Activated naive CD4-positive, alpha-beta T cell treated with anti-CD3 and anti-CD28 coated beads for 36 hours (primary cell): ENCODE results near the gene ISY1. TPM values are rescaled to one million over a fixed set of nuclear protein-coding genes. Genes with fewer than 3 reads are reported as not detected.
A peak's percentile ranks its signal among the peaks of the same experiment; 100 is the strongest.

Source experiments
- CTCF ChIA-PET: fragments of 350-600 bp; sonication (Branson Sonifier 250); formaldehyde crosslinking; loops from one replicate; lab custom pipeline; 2021; ENCODE audit warnings: antibody characterized with exemption; lab: Charles Lee
- DNase-seq: peaks from one replicate; pipeline ENCODE4 v3.0.0-alpha.2; 2020
- H3K27ac Mint-ChIP-seq: one replicate; pipeline ENCODE4 v1.8.0; 2021; ENCODE audit warnings: mild to moderate bottlenecking, mixed read lengths
- H3K27me3 Mint-ChIP-seq: one replicate; pipeline ENCODE4 v1.8.0; 2021; ENCODE audit warnings: low read depth, mixed read lengths
- H3K36me3 Mint-ChIP-seq: one replicate; pipeline ENCODE4 v1.8.0; 2021; ENCODE audit warnings: low read depth, mixed read lengths
- H3K4me1 Mint-ChIP-seq: one replicate; pipeline ENCODE4 v1.8.0; 2021; ENCODE audit warnings: low read depth, mixed read lengths
- H3K4me3 Mint-ChIP-seq: one replicate; pipeline ENCODE4 v1.8.0; 2021; ENCODE audit warnings: mild to moderate bottlenecking, moderate library complexity, mixed read lengths
- H3K9me3 Mint-ChIP-seq: one replicate; pipeline ENCODE4 v1.8.0; 2021; ENCODE audit warnings: mixed read lengths
- intact Hi-C: fragments of 100-400 bp; cut with micrococcal nuclease; formaldehyde crosslinking; loops from one replicate; pipeline ENCODE4 v1.15.1; 2023
- total RNA-seq, 2 experiments: library from RNA; stranded (reverse); gene quantifications; one replicate each; pipeline ENCODE4 v1.2.3, GENCODE V29; 2021

Gene ISY1
- total RNA-seq, 2 experiments from 2014 or later: 56.8 to 65.4 TPM

DNA sequence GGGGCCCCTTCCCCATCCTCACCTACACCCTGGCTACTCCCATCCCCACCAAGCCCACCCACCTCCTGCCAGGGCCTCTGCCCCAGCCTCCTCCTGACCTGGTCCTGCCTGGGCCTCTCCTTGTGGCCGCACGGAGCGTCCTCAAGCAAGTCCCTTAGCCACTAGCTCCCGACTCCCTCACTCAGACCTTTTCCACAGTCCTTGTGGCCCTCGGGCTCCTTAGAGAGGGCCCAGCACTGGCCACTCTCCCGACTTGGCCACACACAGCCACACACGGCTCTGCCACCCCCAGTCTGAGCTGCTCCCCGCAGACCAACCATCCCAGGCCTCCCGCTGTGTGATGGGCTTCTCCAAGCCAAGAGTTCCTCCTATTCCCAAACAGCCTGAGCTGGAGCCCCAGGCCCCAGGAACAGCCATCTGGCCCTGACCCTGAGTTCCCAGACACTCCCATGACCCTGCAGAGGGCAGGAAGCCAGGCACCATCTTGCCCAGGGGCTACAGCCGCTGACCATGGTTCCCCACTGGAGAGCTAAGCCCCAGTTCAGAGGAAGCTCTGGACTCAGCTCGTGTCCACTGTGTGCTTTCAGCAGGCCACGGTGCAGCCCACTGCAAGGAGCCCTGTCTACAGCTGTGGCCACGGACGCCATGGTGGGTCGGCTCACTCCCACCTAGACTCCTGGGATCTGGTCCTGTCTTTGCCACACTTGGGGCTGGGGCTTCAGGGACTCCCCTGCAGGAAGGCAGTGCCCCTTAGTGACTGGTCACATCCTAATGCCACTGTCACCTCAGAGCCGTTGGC lies 32.3 kb downstream of the ISY1 start:
- H3K27ac Mint-ChIP-seq: no peak overlapping the region
- no peak overlapping the region for H3K4me3 Mint-ChIP-seq
- no peaks in the 10 kb centered on the region for H3K27me3 Mint-ChIP-seq
- DNase-seq: no peak
- intact Hi-C loops: no loop called here
- H3K4me1 Mint-ChIP-seq: peaks cover 11% of the 10 kb centered on the region
- peaks cover 7% of the 10 kb centered on the region for H3K36me3 Mint-ChIP-seq
- CTCF ChIA-PET: no interaction called here
- H3K9me3 Mint-ChIP-seq: no peaks in the 10 kb centered on the region

DNA sequence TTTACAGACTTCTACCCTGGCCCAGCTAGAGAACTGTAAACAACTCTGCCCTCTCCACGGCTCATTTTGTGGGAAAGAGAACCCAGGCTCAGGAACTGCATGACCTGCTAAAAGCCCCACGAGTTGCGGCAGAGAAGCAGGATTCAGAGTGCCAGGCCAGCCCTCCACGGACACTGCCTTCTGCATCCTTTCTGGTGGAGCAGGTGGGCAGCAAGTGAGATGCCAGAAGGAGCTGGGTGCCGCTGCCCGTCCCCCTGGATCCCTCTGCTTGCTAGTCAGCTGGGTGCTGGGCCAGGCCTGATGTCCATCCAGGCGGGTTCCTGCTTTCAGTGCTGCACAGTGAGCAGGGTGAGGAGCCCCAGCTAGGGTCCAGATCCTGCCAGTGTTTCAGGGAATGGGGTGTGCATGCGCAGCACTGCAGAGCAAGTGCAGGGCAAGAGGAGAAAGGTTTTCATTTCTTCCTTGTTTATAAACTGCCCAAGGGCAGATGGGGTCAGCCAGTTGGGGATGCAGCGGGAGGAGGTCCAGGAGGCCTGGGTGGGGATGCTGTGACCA lies 34.1 kb downstream of the ISY1 start:
- CTCF ChIA-PET: interaction anchor here (0.7 kb wide), 1 partner anchor 11 kb away, joined by 3 read pairs; no protein-coding TSS in a partner anchor
- peak overlapping the region; percentile 21 for H3K27ac Mint-ChIP-seq
- intact Hi-C loops: no loop called here
- H3K4me3 Mint-ChIP-seq: no peak overlapping the region
- H3K36me3 Mint-ChIP-seq: peaks cover 6% of the 10 kb centered on the region
- no peaks in the 10 kb centered on the region for H3K9me3 Mint-ChIP-seq
- no peaks in the 10 kb centered on the region for H3K27me3 Mint-ChIP-seq
- peaks cover 18% of the 10 kb centered on the region for H3K4me1 Mint-ChIP-seq
- no peak for DNase-seq

DNA sequence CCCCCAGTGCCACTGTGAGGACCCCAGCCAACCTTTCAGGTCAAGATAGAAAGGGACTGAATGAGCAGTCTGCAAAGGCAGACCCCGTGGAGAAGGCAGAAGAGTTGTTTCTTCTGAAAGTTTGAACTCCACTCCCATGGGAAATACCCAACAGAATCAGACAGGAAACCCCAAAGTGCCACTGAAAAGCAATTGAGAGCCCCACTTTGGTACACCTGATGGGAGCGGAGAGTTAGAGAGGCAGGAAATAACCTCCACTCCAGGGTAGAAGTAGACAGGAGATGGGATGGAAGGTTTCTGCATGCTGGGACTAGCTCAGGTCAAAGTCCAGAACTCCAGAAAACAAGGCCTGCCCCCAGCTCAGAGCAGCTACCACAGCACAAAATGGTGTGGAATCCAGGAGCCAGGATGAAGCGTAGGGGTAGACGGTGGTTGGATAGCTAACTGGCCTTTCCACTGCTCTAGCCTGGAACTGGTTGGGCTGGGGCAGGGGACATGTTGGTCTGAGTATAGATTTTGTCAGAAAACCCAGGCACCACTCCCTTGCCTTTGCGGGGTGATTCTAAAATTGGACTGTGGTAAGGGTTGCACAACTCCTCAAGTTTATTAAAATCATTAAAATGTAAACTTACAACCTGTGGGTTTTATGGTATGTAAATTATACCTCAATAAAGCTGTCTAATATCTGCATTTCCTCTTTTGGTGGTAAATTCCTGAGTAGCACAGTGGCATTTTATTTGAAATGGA lies 37.4 kb downstream of the ISY1 start:
- CTCF ChIA-PET: interaction anchor here (0.5 to 8.7 kb wide), 7 partner anchors 9 to 154 kb away, joined by 3 to 63 read pairs (median 3); no protein-coding TSS in a partner anchor
- Mint-ChIP-seq H3K36me3 (peaks cover 20% of the 10 kb centered on the region), H3K27me3 (no peaks in the 10 kb centered on the region), H3K27ac (peak overlapping the region; percentile 14), H3K4me1 (peaks cover 20% of the 10 kb centered on the region), H3K9me3 (no peaks in the 10 kb centered on the region), H3K4me3 (peak overlapping the region; percentile 10)
- no peak for DNase-seq
- intact Hi-C loops: loop anchor here (5.0 kb wide), 3 partner anchors 319 to 506 kb away; partner anchors contain the start of genes IFT122 and RAB7A

DNA sequence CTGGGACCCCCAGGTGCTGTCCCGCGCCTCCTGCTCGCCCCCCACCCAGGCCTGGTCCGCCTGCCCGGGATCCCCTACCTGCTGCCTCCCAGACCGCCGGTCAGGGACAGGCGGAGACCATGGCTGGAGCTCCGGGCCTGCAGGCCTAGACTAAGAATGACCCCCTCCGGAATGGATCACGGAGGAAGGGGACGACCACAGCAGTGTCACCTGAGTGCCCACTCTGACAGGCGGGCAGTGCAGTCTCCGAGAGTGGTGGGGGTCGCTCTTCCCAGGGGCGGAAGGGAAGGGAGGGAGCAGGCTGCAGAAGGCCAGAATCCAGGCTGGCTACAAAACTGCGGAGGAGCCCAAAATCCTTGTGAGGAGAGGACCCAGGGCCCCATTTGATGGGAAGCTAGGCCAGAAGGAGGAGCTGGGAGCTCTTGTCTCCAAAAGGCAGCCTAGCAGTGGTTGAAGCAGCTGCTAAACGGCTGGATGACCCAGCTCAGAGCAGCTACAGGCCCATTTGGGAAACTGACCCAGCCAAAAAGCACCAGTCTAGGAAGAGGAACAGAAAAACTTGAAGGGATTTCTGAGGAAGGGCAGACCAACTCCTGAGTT lies 38.4 kb downstream of the ISY1 start:
- H3K4me1 Mint-ChIP-seq: peaks cover 29% of the 10 kb centered on the region
- intact Hi-C loops: loop anchor here (5.0 kb wide), 3 partner anchors 320 to 505 kb away; partner anchors contain the start of genes IFT122 and RAB7A
- CTCF ChIA-PET: interaction anchor here (0.5 to 8.7 kb wide), 11 partner anchors 9 to 153 kb away, joined by 3 to 63 read pairs (median 3); no protein-coding TSS in a partner anchor

GRCh38 chr3:129121792-129122411 lies 39.0 kb downstream of the ISY1 start, which contains the start of gene RAB43:
Gene RAB43, minus strand, starts transcription at chr3:129121804. Its CDS starts 315 bp downstream, at chr3:129121489.
- Mint-ChIP-seq H3K27me3 (no peaks in the 10 kb centered on the region), H3K36me3 (peaks cover 32% of the 10 kb centered on the region), H3K4me3 (peak within 1 kb of the TSS; percentile 94), H3K27ac (peak within 1 kb of the TSS; percentile 99), H3K9me3 (no peaks in the 10 kb centered on the region), H3K4me1 (peaks cover 35% of the 10 kb centered on the region)
- peak; percentile 84 for DNase-seq
- CTCF ChIA-PET: interaction anchor here (0.5 to 8.7 kb wide), 9 partner anchors 13 to 152 kb away, joined by 3 to 63 read pairs (median 3); no protein-coding TSS in a partner anchor
- intact Hi-C loops: loop anchor here (1.0 to 5.0 kb wide), 4 partner anchors 193 to 505 kb away; partner anchors contain the start of genes IFT122 and RAB7A

More for the DNA sequence above, 38.4 kb downstream of the ISY1 start:
- Mint-ChIP-seq H3K4me3 (peak overlapping the region; percentile 64), H3K9me3 (no peaks in the 10 kb centered on the region), H3K27ac (peak overlapping the region; percentile 77), H3K27me3 (no peaks in the 10 kb centered on the region), H3K36me3 (peaks cover 26% of the 10 kb centered on the region)
- DNase-seq: no peak

GRCh38 chr3:129121016-129121791 lies 39.7 kb downstream of the ISY1 start:
- peak; percentile 56 for DNase-seq
- H3K4me1 Mint-ChIP-seq: peaks cover 41% of the 10 kb centered on the region
- H3K9me3 Mint-ChIP-seq: no peaks in the 10 kb centered on the region
- peak overlapping the region; percentile 94 for H3K4me3 Mint-ChIP-seq
- intact Hi-C loops: loop anchor here (1.0 to 5.0 kb wide), 4 partner anchors 194 to 504 kb away; partner anchors contain the start of genes IFT122 and RAB7A
- H3K36me3 Mint-ChIP-seq: peaks cover 37% of the 10 kb centered on the region
- H3K27ac Mint-ChIP-seq: peak overlapping the region; percentile 99
- no peaks in the 10 kb centered on the region for H3K27me3 Mint-ChIP-seq
- CTCF ChIA-PET: interaction anchor here (0.5 to 8.7 kb wide), 8 partner anchors 12 to 151 kb away, joined by 3 to 63 read pairs (median 5); no protein-coding TSS in a partner anchor

DNA sequence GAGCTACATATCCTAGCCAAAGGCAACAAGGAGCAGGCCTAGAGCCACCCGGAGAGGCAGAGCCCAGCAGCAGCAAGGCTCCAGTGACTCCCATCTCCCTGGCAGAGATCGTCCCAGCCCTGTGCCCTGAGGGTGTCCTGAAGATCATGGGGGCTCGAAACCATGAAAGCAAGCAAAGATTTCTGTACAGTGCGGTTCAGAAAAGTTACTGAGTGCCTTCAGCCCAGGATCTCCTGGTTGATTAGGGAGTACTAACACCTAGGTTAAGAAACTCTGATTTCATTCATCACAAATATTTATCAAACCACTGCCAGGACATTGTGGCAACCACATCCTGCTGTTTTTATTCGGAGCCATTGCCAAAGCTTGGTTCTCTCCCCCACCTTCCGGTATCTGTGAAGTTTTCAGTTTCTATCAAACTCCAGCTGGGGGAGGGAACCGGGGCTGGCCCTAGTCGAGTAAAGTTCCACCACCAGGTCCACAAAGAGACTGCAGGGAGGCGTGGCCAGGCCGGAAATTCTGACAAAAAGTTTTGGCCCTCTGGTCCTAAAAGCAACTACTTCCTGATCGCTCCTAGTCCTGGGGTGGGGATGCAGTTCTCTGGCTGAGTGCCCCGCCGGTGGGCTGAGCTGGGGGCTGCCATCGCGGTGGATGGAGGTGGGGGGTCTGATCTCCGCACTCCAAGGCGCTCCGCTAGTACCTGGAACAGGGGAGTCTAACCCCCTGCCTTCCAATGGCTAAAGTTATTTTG lies 40.4 kb downstream of the ISY1 start:
- Mint-ChIP-seq H3K27ac (peak overlapping the region; percentile 99), H3K27me3 (no peaks in the 10 kb centered on the region), H3K4me1 (peaks cover 46% of the 10 kb centered on the region), H3K9me3 (no peaks in the 10 kb centered on the region), H3K4me3 (peak overlapping the region; percentile 94), H3K36me3 (peaks cover 42% of the 10 kb centered on the region)
- CTCF ChIA-PET: interaction anchor here (1.1 to 8.7 kb wide), 9 partner anchors 12 to 150 kb away, joined by 3 to 63 read pairs (median 7); no protein-coding TSS in a partner anchor
- DNase-seq: peak; percentile 98
- intact Hi-C loops: loop anchor here (1.0 to 5.0 kb wide), 12 partner anchors 8 to 503 kb away; partner anchors contain the start of genes CNBP, COPG1, HMCES and IFT122

GRCh38 chr3:129119365-129120100 lies 41.3 kb downstream of the ISY1 start:
- intact Hi-C loops: loop anchor here (1.0 to 10.0 kb wide), 13 partner anchors 7 to 1445 kb away; partner anchors contain the start of genes ABTB1, CNBP, COPG1 and EFCAB12

GRCh38 chr3:129118745-129119144 lies 42.1 kb downstream of the ISY1 start:
- H3K4me1 Mint-ChIP-seq: peaks cover 61% of the 10 kb centered on the region
- CTCF ChIA-PET: interaction anchor here (0.7 to 8.7 kb wide), 13 partner anchors 8 to 148 kb away, joined by 3 to 63 read pairs (median 4); no protein-coding TSS in a partner anchor
- H3K9me3 Mint-ChIP-seq: no peaks in the 10 kb centered on the region
- H3K27me3 Mint-ChIP-seq: no peaks in the 10 kb centered on the region
- H3K4me3 Mint-ChIP-seq: peak overlapping the region; percentile 94
- H3K27ac Mint-ChIP-seq: peak overlapping the region; percentile 99
- DNase-seq: peak; percentile 80
- intact Hi-C loops: loop anchor here (10.0 kb wide), 2 partner anchors 306 to 1444 kb away; partner anchors contain the start of genes ABTB1 and EFCAB12
- H3K36me3 Mint-ChIP-seq: peaks cover 53% of the 10 kb centered on the region

More at GRCh38 chr3:129119365-129120100, 41.3 kb downstream of the ISY1 start:
- Mint-ChIP-seq H3K27me3 (no peaks in the 10 kb centered on the region), H3K27ac (peak overlapping the region; percentile 99), H3K36me3 (peaks cover 47% of the 10 kb centered on the region), H3K9me3 (no peaks in the 10 kb centered on the region), H3K4me3 (peak overlapping the region; percentile 94), H3K4me1 (peaks cover 53% of the 10 kb centered on the region)
- CTCF ChIA-PET: interaction anchor here (0.6 to 8.7 kb wide), 15 partner anchors 9 to 149 kb away, joined by 3 to 63 read pairs (median 3); partner anchors contain the start of gene ISY1
- DNase-seq: peak; percentile 60
